Effector CD4-positive, alpha-beta T cell (primary cell): Measurements from ENCODE around the gene PRUNE2.
"Not testable (repeated sequence)": the region's sequence is repeated elsewhere in the genome, so short reads cannot be mapped to it uniquely, and the experiment has no call there.

Source experiments
- DNase-seq: peaks from one replicate; pipeline ENCODE4 v3.0.0-alpha.2; 2020

PRUNE2 gene

GRCh38 chr9:76691517-76692313, 214.2 kb downstream of the PRUNE2 start:
- no peak for DNase-seq

DNA sequence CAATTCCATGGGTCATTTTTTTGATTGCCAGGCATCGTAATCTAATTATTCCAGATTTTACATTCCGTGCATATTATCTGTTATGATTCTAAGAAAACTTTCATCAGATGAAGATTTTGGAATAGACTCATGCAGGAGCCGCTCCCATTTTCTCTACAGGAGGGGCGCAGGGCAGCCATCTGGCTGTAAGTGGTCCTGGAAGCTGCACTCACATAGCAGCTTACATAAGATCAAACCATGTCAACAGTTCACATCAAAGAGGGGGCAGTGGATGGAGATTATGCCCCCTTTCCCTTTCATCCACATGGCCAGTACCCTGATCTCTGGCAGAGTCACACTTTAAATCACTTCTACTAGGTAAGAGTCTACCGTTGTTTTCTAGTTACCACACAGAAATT, 214.9 kb downstream of the PRUNE2 start:
- DNase-seq: no peak

DNA sequence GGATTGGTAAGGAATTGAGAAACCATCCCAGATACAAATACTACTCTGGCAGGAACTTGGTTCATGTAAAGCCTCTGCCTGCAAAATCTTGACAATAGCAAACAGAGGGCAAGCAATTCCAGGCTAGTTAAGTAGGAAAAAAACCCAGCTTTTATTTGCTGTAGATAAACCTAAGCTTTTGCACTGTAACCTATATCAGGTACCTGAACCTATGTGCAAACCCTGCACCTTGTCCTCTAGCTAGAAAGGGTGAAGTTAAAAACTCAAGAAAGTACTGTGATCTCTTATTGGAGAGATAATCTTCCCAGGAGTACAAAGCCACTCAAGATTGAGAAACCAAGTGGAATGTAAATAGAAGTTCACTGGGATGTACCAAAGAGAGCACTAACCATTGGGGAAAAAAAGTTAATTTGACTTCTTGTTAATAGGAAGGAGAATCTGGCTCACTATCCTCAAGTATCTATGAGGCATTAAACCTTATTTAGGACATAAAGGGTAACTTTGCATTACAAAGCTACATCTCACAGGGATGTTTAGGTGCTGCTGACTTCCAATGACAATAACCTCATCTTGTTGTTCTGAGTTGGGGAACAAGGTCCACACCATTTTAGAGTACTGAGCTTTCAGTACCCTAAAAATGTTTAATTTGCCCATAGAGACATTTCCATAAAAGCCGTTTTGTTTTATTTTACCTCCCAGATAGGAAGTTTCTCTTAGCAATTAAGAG, 215.5 kb downstream of the PRUNE2 start:
- DNase-seq: no peak

DNA sequence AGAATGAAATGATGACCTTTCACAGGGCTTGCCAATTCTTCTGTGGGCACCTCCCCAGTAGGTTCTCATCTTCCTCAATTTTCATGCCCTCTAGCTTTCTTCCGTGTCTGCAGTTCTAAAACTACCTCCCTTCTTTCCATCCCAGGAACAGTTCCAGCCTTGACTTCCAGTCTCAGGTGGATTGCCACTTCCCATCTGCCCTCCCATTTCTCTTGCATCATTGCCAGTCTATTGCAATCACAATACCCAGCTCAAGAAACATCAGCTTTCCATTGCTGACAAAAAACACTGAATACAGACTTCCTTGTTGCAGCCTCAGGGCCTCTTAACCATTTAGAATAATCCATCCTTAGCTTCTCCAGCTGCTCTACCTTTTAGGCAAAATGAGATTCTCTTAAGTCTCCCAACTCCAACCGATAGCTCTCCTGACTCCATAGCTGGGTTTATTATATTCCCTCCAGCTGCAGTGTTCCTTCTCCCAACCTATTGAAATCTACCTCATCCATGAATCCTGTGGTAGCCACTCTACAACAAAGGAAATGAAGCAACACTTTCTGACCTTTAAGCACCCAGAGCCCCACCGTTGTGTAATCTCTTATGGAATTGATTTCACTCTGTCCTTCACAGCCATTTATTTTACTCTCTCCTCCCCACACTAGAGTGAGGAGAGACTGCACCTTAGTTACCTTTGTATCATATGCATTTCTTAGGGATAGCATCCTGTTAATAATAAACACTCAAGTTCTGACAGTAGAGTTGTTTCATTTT, 217.3 kb downstream of the PRUNE2 start:
- DNase-seq: no peak

DNA sequence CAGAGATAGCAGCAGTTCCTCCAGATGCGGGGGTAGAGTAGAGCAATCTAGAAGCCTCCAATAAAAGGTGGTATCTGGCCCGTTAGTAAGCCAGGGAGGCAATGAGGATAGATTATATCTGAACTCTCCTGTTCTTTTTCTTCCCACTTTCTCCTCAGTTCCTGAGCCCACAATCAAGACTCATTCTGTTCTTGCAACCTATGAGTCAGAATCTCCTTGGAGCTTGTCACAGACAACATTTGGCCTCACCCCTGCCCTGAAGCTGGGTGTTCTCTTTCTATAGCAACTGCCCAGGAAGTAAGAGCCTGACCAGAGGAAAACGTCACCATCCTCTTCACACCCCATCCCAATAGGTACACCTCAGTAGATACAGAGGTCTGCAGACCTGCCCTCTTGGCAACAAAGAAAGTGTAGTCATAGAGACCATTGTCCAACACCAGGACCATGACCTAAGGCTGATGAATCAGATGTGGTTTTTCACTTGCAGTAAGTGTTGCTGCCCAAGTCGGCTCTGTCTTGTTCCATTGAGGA, 218.0 kb downstream of the PRUNE2 start:
- no peak for DNase-seq

DNA sequence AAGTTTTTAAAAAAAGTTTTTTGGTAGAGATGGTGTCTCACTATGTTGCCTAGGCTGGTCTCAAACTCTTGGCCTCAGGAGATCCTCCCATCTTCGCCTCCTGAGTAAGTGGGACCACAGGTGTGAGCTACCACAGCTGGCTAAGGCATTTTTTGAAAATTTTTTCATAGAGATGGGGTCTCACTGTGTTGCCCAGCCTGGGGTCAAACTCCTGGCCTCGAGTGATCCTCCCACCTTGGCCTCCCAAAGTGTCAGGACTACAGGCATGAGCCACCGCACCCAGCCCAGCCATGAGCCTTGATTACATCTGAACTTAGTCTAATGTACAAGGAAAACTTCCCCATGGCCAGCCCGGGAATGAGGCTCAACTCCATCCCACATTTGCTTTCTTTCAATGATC, 219.2 kb downstream of the PRUNE2 start:
- DNase-seq: no peak

- no peak for DNase-seq
These were observed 221.7 kb downstream of the PRUNE2 start for GRCh38 chr9:76684213-76684612.

DNA sequence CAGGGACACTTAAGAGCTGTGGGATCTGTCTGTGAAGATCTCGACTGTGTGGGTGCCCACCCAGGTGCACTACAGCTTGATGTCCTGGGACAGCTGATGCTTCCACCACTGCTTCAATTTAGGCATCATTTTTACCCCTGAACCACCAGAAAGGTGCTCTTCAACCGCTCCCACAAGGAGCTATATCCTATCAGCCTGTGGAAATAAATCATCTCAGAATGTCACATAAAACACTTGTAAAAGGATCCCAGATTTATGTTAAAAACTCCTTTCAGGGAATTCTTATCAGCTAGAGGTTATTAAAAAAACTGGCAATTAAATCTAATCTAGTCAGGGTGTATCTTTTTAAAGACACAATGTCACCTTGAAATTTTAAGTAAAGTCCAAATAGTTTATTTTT, 224.4 kb downstream of the PRUNE2 start:
- DNase-seq: no peak

DNA sequence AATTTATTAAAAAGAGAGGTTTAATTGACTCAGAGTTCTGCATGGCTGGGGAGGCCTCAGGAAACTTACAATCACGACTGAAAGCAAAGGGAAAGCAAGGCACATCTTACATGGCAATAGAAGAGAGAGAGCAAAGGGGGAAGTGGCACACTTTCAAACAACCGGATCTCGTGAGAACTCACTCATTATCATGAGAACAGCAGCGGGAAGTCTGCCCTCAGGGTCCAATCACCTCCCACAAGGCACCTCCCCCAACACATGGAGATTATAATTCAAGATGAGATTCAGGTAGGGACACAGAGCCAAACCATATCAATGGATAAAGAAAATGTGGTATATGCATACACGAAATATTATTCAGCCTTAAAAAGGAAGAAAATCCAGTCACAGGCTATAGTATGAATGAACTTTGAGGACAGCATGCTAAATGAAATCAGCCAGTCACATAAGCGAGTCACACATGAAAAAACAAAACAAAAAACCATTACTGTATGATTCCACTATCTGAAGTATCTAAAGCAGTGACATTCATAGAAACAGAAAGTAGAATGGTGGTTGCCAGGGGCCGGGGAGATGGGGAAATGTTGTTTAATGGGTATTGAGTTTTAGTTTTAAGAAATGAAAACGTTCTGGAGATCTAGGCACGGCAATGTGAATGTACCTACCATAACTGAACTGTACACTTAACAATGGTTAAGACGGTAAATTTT, 225.0 kb downstream of the PRUNE2 start:
- no peak for DNase-seq

GRCh38 chr9:76677481-76678055, 228.3 kb downstream of the PRUNE2 start:
- no peak for DNase-seq

DNA sequence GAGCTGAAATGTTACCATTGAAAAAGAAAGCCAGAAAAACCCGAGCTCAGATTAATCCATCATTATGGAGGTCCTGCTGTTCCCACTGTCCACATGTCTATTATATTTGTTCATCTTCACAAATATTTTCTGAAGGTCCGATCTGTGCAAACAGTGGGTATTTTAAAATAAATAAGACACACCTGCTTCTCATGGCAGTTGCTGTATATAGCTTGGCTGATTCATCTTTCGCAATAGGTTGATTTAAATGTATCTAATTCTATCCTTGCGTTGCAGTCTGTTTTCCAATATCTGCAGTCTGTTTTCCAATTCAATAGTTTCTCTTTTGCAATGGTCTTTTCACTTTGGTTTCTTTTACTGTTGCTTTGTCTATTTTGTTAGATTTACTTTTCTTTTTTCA, 229.1 kb downstream of the PRUNE2 start:
- no peak for DNase-seq

GRCh38 chr9:76667521-76667957, 238.4 kb downstream of the PRUNE2 start:
- DNase-seq: no peak

GRCh38 chr9:76665966-76666365, 239.9 kb downstream of the PRUNE2 start:
- not testable (repeated sequence) for DNase-seq

GRCh38 chr9:76665458-76665857, 240.5 kb downstream of the PRUNE2 start:
- no peak for DNase-seq

GRCh38 chr9:76664120-76664519, 241.8 kb downstream of the PRUNE2 start:
- no peak for DNase-seq

DNA sequence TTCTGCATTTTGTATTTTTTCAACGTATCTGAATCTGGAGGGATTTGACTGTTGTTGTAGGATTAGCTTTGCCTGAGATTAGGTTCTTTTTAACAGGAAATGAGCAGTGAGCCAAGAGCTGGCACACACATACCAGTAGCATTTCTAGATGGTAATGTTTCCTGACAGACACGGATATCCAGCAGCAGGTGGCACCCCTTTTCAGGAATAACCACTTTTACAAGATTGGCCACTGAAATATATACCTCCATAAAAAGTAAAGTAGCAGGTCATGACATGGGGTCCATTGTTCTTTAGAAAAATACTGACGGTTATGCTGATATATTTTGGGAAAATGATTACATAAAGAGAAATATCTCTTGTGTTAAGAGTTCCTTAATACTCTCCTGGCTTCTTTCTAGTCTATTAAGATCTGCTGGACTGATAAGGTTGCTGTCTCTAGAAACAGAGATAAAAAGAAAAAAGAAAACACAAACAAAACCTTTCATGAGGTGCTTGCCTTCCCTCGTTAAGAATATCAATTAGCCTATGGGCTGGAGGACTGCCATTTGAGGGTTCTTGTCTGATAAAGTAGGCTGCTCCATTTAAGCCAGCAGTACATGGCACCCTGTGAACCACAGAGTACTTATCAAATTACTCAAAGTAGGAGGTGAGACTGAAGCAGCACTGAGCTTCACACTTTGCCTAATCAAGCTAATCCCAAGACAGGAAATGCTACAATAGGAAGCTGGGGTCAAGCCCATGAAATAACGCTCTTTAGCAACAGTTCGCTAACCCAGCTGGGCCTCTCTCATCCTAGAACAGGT, 243.2 kb downstream of the PRUNE2 start:
- DNase-seq: no peak

- no peak for DNase-seq
These were observed 247.2 kb downstream of the PRUNE2 start for GRCh38 chr9:76658510-76659231.

GRCh38 chr9:76657265-76657664, 248.6 kb downstream of the PRUNE2 start:
- DNase-seq: no peak

GRCh38 chr9:76655971-76656370, 249.9 kb downstream of the PRUNE2 start:
- DNase-seq: no peak

- DNase-seq: no peak
These were observed 250.8 kb downstream of the PRUNE2 start for GRCh38 chr9:76655121-76655541.

DNA sequence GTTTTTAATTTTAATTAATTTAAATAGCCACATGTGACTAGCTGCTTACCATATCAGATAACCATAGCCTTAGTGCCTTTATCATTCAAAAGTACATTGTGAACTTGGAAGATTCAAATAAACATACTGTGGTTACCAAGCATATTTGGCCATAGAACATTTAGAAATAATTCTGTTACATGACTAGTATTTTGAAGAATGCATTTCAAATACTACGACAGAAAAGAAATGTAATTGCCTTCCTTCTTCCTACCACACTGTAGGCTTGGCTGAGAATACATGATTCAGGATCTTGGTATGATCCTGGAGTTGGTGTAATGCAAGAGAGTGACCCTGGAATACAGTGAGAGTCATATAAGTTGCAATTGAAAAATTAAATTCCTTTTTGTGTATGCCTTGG, 251.3 kb downstream of the PRUNE2 start:
- DNase-seq: no peak
